GM19351 (cell line): ENCODE results near the gene COL9A3.
"Not testable (repeated sequence)": the region's sequence is repeated elsewhere in the genome, so short reads cannot be mapped to it uniquely, and the experiment has no call there.

Experiments
- ATAC-seq: cut with Tn5 transposase; IDR thresholded peaks from one replicate; pipeline ENCODE4 v1.9.1; 2021; ENCODE audit warnings: mild to moderate bottlenecking, moderate library complexity; ENCODE audit not compliant: unreplicated experiment

COL9A3 gene

GRCh38 chr20:62832951-62833391 lies 16.1 kb downstream of the COL9A3 start:
- ATAC-seq: no peak

DNA sequence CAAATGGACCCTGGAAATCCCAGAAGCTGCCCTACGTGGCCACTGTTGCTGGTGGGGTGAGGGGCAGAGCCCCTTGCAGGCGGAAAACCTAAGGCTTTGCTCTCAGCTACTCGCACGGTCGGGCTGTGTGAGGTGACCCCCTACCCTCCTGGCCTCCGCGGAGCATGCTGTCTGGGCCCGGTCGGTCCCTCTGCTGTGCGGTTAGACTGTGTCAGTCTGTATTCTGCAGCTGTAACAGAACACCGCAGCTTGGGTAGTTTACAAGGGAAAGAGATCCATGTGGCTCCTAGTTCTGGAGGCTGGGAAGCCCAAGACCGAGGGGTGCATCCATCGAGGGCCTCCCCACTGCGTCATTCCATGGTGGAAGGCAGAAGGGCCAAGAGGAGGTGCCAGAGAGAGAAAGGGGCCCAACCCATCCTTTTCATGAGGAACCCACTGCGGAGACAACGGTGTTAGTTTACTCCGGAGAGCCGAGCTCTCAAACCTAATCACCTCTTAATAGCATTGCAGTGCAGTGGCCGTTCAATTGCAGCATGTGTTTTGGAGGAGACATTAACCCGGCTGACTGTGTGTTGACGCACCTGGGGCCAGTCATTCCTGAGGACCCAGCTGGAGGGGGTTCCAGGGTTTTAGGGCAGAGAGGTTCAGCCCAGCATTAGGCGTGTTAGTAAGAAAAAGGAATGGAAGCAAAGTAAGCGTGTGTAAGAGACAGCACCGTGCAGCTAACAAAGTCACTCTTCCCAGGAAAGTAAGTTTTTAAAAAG lies 18.3 kb downstream of the COL9A3 start:
- no peak for ATAC-seq

GRCh38 chr20:62835931-62836861 lies 19.3 kb downstream of the COL9A3 start:
- no peak for ATAC-seq

- no peak for ATAC-seq
These were observed 20.2 kb downstream of the COL9A3 start for GRCh38 chr20:62836967-62837490.

- ATAC-seq: no peak
These were observed 20.9 kb downstream of the COL9A3 start for GRCh38 chr20:62837790-62838127.

DNA sequence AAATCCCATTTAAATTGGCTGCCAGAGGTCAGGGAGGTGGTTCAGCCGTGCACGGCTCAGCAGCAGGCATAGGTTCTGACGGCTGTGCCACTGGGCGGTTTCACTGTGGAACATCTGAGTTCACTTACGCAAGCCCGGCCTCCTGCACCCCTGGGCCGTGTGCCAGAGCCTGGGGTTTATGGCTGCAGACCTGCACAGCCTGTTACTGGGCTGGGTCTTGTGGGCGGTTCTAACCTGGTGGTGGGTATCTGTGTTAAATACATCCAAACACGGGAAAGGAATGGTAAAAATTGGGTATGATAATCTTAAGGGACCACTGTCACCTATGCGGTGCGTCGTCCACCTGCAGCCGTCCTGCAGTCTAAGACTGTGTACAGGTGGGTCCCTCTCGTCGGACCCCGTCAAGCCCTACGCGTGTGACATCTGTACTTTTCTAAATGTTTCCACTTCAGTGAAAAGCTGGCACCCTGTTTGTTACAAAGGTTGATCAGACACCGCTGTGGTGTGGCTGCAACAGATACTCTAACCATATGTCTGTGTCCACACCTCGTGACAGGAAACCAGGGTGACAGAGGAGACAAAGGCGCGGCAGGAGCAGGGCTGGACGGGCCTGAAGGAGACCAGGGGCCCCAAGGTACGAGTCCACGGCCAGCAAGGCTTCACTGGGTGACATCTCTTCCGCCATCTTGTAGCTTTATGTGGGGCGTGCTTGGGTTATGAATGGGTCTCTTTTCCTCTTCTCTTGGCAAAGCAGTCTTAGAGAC lies 21.5 kb downstream of the COL9A3 start:
- ATAC-seq: no peak

GRCh38 chr20:62839261-62839660 lies 22.4 kb downstream of the COL9A3 start:
- no peak for ATAC-seq

- no peak for ATAC-seq
These were observed 23.0 kb downstream of the COL9A3 start for GRCh38 chr20:62839816-62840215.

- no peak for ATAC-seq
These were observed 23.7 kb downstream of the COL9A3 start for GRCh38 chr20:62840244-62841197.

GRCh38 chr20:62841705-62842212 lies 24.9 kb downstream of the COL9A3 start:
- ATAC-seq: no peak

GRCh38 chr20:62843656-62844055 lies 26.8 kb downstream of the COL9A3 start:
- no peak for ATAC-seq

DNA sequence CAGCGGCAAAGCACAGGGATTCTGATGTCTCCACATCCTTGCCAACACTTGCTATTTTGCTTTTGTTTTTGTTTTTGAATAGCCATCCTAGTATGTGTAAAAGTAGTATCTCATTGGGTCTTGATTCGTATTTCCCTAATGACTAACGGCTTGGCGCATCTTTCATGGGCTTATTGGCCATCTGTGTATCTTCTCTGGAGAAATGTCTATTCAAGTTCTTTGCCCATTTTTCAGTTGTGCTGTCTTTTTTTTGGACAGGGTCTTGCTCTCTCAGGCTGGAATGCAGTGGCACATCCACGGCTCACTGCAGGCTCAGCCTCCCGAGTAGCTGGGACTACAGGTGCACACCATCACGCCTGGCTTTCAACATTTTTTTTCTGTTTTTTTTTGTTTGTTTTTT lies 27.3 kb downstream of the COL9A3 start:
- no peak for ATAC-seq

DNA sequence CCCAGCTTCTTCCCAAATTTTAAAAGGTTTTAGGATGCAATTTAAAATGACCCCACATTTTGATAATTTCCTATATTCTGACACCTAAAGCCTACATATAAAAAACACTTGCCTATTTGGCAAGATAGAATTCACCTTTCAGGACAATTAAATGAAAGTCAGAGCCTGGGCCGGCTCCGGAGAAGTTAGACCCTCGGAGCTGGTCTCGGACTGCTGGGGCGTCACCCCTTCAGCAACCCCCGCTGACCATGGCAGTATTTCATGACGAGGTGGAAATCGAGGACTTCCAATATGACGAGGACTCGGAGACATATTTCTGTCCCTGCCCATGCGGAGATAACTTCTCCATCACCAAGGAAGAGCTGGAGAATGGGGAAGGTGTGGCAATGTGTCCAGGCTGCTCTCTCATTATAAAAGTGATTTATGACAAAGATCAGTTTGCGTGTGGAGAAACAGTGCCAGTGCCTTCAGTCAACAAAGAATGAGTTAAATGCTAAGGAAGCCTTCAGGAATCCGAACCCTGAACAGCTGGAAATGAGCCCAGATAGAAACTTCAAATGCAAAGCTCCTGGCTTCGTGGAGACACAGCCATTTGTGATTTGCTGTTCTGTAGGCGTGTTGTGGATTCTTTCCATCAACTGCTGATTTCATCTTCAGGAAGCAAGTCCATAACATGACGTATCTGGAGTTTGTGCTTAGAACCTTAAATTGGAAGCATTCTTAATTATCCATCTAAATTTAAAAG lies 28.7 kb downstream of the COL9A3 start:
- ATAC-seq: no peak

DNA sequence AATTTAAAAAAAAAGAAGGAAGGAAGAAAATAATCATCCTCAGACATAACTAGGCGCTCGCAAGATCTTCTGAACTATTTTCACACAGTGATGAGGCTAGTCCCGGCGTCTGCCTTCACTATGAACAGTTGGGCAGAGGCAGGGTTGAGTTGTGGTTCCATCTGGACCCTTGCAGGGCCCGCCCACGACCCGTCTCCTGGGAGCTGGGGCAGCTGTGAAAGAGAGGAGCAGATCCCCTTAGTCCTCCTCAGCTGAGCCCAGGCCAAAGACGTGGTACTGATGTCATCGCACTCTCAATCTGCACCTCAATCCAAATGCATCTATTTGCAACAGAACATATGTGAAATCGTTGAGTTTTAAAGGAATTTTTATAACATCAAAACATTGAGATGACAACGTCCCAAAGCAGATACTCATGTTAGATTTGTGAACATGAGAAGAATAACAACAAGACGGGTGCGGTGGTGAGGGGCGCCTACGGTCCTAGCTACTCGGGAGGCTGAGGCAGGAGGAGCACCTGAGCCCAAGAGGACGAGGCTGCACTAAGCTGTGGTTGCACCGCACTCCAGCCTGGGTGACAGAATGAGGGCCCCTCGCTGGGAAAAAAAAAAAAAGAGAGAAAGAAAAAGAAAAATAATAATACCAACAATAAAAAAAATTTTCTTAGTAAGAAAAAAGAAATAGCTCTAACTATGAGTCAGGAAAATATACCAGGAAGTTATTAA lies 29.5 kb downstream of the COL9A3 start:
- no peak for ATAC-seq

DNA sequence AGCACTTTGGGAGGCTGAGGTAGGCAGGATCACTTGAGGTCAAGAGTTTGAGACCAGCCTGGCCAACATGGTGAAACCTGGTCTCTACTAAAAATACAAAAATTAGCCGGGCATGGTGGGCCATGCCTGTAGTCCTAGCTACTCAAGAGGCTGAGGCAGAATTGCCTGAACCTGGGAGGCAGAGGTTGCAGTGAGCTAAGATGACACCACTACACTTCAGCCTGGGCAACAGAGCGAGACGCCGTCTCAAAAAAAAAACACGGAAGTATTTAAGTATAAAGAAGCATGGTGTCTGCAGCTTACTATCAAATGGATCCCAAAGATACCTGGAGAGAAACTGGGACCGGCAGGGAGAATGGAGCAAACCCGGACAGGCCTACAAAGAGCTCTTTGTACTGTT lies 32.1 kb downstream of the COL9A3 start:
- ATAC-seq: not testable (repeated sequence)

GRCh38 chr20:62849431-62849830 lies 32.6 kb downstream of the COL9A3 start:
- ATAC-seq: no peak

DNA sequence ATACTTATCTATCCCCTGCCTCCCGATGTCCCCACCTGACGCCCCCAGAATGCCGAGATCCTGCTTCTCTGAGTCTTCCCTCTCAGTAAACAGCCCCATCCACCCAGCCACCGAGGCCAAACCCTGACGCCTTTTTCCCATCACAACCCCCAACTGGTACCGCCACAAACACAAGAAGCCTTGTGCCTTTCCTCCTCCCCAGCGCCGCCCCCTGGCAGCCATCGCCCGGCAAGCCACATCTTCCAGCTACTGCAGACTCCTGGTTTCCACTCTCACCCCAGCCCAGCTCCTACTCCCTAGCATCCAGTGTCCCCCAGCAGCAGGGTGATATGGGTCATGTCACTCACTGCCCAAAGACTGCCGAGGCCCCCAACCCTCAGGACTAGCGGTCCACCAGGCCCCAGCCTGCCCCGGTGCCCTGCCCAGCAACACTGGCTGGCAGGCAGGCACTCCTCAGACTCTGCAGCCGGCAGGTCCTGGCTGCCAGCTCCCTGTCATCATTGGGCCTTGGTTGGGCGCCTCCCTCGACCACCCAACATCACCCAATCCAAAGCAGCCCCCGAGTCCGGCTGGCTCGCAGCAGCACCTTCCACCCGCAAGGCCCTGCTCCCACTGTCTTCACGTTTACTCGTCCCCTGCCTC lies 33.6 kb downstream of the COL9A3 start:
- ATAC-seq: no peak

DNA sequence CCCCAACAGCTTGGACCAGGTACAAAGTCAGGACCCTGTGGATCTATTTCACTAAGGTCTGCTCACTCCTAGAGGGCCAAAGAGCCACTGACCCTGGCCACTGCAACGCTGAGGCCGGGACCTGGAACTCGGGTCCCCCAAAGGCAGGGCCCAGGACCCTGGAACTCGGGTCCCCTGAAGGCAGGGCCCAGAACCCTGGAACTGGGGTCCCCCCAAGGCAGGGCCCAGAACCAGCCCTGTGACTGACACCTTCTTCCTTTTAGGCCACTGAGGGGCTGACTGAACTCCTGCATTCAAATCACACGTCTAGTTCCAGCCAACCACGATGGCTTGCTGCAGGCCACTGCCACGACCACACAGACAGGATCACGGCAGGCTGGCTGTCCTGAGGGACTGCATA lies 35.3 kb downstream of the COL9A3 start:
- no peak for ATAC-seq
